ENCODE data around the gene ANKRD40CL.

ANKRD40CL gene

DNA sequence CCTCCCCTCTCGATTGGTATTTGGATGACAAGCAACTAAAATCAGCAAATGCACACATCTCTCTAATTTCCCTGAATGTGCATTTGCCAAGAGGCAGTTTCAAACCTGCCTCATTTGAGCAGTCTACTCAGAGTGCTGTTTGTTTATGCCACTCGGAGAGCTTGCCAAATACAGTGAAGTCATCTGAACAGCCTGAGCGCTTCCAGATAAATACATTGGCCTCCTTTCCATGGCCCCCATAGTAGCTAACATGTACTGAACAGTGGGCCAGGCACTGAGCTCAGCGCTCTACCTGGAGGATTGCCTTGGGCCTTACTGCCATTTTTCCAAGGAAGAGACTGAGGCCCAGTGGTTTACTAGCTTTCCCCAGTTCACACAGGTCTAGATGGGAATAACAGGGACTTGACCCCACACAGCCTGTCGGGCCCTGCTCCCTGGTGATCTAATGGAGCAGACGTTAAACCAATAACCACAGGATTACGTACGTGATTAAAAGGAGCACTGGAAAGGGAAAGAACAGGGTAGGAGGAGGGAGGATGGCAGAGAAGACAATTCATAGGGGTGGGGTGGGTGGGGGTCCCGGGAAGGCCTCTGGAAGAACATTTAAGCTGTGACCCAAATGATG, 18.7 kb upstream of the ANKRD40CL start:
- no peak for DNase-seq

- no peak for DNase-seq
These were observed 17.8 kb upstream of the ANKRD40CL start for GRCh38 chr17:50785126-50785525.

DNA sequence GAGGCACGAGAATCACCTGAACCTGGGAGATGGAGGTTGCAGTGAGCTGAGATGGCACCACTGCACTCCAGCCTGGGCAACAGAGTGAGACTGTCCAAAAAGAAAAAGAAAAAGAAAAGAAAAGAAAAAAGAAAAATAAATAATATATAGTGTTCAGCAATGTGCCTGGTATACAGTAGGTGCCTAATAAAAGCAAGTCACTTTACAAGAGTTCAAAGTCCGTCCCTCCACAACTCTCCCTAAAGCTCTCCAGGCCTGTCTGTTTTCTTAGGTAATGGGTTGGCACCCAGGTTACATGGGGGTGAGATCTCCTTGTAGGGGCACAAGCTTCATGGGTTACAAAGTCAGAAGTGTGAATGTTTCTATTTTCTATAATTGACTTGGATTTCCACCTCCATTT, 16.6 kb upstream of the ANKRD40CL start:
- DNase-seq, result no peak

- peak; percentile 98 for DNase-seq
These were observed 15.9 kb upstream of the ANKRD40CL start for GRCh38 chr17:50783193-50783660.

DNA sequence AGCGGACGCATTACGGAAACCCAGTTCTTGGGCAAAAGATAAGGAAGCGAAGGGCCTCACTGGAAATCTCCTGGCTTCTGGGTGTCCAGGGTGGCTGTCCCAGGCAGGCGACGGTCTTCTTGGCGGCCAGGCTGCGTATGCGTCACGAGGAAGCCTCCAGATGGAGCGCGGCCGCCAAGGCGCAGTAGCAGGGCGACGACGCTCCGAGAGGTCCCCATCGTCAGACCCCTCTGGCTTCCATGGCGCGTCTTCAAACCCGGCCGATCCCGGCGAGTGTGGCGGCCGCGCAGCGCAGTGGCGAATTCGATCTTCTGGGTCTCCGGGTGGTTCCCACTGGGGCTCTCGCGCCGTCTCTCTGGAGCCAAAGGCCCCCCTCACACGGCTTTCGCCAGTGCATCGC, 13.8 kb upstream of the ANKRD40CL start:
- DNase-seq, result no peak

GRCh38 chr17:50779747-50780353, 12.5 kb upstream of the ANKRD40CL start:
- no peak for DNase-seq

DNA sequence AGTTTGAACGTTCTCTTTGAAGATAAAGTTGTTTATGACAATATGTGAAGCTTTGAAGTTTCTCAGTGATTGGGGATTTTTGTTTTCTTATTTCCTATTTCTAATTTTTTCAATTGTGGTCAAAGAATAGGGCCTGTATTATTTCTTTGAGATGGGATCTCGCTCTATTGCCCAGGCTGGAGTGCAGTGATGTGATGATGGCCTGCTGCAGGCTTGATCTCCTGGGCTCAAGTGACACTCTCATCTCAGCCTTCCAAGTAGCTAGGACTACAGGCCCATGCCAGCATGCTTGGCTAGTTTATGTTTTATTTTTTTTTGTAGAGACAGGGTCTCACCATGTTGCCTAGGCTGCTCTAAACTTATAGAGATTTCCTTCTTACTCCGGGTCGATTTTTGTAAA, 11.7 kb upstream of the ANKRD40CL start:
- no peak for DNase-seq

DNA sequence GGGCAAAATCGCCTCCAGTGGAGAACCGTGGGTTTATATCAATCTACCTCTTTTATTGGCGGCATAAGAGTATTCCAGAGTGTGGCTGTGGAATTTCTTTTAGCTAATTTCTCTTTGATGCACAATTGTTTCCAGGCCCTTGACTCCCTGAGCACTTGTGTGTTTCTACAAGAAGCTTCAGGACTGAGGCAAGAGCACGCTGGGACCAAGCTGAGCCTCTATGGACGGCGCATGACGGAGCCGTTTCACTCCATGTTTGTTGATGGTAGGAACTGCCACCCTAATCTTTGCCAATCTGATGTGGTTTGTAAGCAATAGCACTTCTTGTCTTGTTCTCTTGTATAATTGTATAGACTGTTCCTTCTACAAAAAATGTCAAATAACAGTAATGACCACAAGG, 11.2 kb upstream of the ANKRD40CL start:
- DNase-seq, result no peak

- no peak for DNase-seq
These were observed 8.6 kb upstream of the ANKRD40CL start for GRCh38 chr17:50775926-50776325.

DNA sequence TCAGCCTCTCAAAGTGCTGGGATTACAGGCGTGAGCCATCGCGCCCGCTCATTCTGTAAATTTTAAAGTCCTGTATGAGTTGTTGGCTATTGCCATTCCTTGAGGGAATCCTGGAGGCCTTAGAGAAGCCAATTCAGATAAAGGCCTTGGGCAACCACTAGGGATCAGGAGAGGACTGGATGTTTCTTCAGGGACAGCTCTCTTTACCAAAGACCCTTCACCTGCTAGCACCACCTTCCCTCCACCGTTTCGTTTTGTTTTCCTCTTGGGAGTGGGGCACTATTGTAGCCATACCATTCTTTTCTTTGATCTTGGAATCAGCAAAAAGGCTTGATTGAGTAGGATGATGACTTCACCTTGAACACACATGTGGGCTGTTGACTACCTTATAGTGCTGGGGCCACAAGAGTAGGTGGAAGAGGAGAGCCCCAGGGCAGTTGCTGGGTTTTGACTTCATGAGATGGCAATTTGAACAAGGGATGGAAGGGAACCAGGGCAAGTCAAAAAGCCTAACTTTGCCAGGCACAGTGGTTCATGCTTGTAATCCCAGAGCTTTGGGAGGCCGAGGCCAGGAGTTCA, 7.0 kb upstream of the ANKRD40CL start:
- peak; percentile 49 for DNase-seq

DNA sequence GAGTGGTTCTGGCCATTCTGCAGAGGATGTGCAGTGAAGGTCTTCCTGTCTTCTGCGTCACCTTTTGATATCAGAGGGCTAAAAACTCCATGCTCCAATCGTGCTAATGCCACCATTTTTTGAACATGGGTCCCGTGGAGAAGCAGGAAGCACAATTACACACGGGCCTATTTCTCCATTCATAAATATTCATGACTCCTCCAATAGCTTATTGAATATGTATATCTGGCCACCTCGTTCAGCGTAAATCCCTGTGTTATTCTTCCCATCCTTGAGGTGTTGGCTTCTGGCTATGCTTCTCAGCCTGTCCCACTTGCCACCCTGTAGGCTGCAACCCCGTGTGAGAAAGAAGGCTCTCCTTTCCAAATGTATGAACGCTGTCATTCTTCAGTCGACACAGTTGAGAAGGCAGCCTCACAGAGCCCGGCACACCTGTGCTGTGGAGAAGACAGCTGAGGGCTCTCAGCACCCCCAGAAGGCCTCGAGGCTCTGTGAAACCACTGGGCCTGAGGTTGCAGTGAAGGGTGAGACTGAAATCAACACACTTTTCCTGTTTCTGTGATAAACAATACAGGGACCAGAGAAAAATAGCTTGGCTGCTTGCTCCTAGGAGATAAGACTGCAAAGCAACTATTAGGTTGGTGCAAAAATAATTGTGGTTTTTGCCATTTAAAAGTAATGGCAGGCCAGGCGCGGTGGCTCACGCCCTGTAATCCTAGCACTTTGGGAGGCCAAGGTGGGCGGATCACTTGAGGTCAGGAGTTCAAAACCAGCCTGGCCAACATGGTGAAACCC, 4.9 kb upstream of the ANKRD40CL start:
- no peak for DNase-seq

DNA sequence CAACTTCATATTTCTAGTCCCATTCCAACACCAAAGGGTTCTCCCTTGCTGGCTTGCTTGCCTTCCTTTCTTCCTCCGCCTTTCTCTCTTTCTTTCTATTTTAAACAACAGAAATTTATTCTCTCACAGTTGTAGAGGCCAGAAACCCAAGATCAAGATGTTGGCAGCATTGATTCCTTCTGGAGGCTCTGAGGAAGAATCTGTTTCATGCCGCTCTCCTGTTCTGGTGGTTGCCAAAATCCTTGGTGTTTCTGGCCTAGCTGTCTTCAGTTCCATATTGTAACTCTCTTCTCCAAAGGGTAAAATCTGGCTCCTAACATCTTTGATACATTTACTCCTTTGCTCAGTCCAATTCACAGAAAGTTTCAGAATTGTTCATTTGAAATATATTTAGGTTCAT, 3.0 kb upstream of the ANKRD40CL start:
- DNase-seq, result no peak

- DNase-seq, result no peak
These were observed 2.6 kb upstream of the ANKRD40CL start for GRCh38 chr17:50769884-50770283.

GRCh38 chr17:50768346-50768761, 1.0 kb upstream of the ANKRD40CL start:
- DNase-seq, result no peak

GRCh38 chr17:50767030-50767429, 288 bp downstream of the ANKRD40CL start:
- DNase-seq, result no peak

DNA sequence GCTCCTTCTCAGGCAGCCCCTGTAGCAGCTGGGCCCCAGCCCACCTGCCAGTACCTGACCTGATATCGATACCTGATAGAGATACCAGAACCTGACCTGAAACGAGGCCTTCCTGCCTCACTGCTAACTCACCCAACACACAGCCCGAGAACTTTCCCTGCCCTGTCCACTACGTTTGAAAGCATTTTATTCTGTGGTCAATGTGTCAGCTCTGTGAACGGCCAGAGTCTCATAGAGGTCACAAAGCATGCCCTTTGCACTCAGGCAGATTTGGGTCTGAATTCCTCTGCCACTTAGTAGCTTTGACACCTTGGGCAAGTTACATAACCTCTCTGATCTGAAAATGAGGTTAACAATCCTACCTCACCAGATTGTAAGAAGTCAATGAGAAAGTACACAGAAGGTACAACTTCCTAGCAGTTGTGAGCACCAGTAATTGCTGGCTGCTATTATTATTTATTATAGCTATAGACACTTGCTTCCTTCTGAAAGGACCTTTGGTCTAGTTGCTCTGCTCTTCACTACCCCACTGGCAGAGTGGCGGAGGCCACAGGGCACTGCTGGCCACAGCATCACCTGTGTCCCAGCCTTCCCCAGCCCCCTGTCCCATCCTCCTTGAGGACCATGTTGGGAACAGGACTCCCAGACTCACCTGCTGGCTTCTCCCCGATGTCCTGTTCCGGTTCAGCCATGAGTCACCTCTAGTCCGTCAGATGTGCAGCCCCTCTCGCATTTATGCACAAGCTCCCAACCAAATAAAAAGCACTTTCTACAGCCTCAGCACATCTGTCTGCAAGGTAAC, 895 bp downstream of the ANKRD40CL start:
- DNase-seq, result no peak

DNA sequence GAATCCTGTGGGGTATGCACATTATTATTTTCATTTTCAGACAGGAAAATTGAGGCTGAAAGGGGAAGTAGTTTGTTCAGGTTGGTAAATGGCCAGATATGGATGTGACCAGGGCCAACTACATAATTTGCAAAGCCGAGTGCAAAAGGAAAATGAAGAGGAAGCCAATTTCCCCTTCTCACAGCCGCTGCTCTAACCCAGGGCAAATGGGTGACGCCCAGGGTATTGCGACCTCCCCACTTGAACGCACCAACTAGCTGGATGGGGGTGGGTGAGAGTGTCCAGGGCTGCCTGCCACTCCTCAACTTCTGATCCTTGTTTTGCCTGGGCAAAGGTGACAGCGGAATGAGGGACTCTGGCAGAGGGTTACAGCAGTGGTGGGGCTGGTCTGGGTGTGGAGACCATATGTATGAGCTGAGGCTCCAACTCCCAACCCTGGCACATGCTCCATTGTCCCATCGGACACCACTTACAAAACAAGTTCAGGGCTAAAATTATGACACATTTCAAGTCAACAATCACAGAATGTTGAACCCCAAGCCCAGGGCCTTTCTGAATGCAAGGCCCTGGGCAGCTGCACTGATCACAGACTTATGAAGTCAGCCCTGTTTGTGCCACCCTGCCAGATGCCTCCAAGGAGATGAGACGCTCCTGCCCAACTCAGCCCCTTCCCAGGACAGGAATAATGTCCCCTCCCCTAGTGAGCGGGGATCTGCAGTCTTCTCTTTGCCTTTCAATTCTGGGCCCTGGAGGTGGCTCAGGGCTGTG, 1.7 kb downstream of the ANKRD40CL start:
- DNase-seq, result no peak

DNA sequence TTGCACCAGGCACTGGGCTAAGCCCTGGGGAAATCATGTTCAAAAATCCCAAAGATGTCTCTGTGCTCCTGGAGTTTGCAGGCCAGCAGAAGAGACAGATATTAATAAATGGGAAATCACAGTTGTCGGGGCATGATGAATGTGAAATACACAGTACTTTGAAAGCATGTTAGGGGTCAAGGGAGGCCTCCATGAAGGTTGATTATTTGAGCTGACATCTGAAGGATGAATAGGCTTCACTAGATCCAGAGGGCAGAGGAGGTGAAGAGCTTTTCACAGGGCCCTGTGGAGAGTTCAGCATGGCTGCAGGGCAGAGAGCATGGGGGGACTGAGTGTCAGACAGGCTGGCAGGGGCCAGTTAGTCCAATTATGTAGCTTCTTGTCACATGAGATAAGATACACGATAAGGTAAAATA, 2.6 kb downstream of the ANKRD40CL start:
- DNase-seq, result no peak

- peak; percentile 82 for DNase-seq
These were observed 3.4 kb downstream of the ANKRD40CL start for GRCh38 chr17:50763716-50764475.

GRCh38 chr17:50762177-50762576, 5.1 kb downstream of the ANKRD40CL start:
- DNase-seq, result no peak

- DNase-seq, result no peak
These were observed 8.3 kb downstream of the ANKRD40CL start for GRCh38 chr17:50758989-50759544.
